ENCODE data around the gene ZNF281.

DNA sequence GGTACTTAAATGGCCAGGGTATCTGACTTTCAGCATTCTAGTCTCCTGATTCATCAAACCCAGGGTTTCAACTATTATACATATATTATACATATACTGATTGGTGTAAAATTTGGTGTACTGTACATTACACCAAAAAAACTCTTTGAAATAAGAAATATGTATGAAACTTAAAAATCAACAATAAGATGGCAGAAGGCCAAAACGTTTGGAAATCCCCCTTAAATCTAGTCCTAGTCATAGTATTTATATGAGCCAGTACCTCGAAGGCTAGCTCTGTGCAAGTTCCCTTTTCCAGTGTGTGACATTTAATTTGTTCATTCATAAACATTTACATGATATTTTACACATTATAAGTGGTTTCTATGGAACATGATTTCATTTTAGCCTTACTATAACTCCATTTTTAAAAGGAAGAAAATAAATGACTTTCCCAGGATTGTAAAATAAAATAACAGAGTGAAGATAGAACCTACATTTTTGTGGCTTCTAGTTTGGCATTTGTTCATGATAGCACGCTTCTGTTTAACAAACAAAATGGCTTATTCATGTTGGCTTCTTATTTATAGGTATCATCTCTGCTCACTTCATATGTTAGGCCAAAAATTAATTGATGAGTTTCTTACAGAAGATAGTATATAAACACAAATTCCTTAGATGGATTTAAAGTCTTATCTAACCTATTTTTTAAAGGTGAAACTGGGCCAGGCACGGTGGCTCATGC, 18.8 kb upstream of the ZNF281 start:
- TF ChIP-seq, protein P1, sequence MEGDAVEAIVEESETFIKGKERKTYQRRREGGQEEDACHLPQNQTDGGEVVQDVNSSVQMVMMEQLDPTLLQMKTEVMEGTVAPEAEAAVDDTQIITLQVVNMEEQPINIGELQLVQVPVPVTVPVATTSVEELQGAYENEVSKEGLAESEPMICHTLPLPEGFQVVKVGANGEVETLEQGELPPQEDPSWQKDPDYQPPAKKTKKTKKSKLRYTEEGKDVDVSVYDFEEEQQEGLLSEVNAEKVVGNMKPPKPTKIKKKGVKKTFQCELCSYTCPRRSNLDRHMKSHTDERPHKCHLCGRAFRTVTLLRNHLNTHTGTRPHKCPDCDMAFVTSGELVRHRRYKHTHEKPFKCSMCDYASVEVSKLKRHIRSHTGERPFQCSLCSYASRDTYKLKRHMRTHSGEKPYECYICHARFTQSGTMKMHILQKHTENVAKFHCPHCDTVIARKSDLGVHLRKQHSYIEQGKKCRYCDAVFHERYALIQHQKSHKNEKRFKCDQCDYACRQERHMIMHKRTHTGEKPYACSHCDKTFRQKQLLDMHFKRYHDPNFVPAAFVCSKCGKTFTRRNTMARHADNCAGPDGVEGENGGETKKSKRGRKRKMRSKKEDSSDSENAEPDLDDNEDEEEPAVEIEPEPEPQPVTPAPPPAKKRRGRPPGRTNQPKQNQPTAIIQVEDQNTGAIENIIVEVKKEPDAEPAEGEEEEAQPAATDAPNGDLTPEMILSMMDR (IDR thresholded peaks at IDR 0.05), result no peak
- no peak for TF ChIP-seq NFYB (CRISPR knock-in tag; conservative IDR thresholded peaks at IDR 0.05; ENCODE audit: low read depth)
- no peak for TF ChIP-seq MXD4 (CRISPR knock-in tag; IDR thresholded peaks at IDR 0.05; ENCODE audit: borderline replicate concordance)
- TF ChIP-seq MYBL2 (CRISPR knock-in tag; IDR thresholded peaks at IDR 0.05), result no peak
- no peak for TF ChIP-seq CBFB (CRISPR knock-in tag; IDR thresholded peaks at IDR 0.05; ENCODE audit: low read depth)
- no peak for TF ChIP-seq TCF7 (CRISPR knock-in tag; IDR thresholded peaks at IDR 0.05; ENCODE audit: low read depth)
- TF ChIP-seq ETV6 (CRISPR knock-in tag; IDR thresholded peaks at IDR 0.05), result no peak
- TF ChIP-seq KAT7 (CRISPR knock-in tag; IDR thresholded peaks at IDR 0.05; ENCODE audit: borderline replicate concordance), result no peak
- TF ChIP-seq ZNF317 (CRISPR knock-in tag; IDR thresholded peaks at IDR 0.05; ENCODE audit: borderline replicate concordance, low read depth), result no peak
